HEK293 (cell line): ENCODE measurements around the gene PHKG2.

Source experiments
- CTCF ChIA-PET: fragments of 350-600 bp; formaldehyde crosslinking; extraction: SDS; loops from one replicate; lab custom pipeline; 2021; ENCODE audit warnings: antibody characterized with exemption; lab: Yijun Ruan, JAX
- POLR2A ChIA-PET: fragments of 300-600 bp; formaldehyde crosslinking; extraction: SDS; loops from one replicate; lab custom pipeline; 2020; ENCODE audit warnings: antibody characterized with exemption, inconsistent platforms; lab: Yijun Ruan, JAX
- H3K27ac ChIP-seq: fragments of 200-500 bp; sonication (Bioruptor generic); 2 replicates; pipeline ENCODE4 v1.5.1; 2014; ENCODE audit warnings: low read depth, low read length, control low read depth, inconsistent platforms; ENCODE audit errors: extremely low read depth
- H3K36me3 ChIP-seq, 2 experiments: fragments of 200-500 bp in 1 of 2; sonication (Bioruptor generic) in 1 of 2; 1 replicate in 1 of 2; 2 replicates in 1 of 2; pipeline ENCODE4 v1.5.1; 2014 to 2017; ENCODE audit warnings: inconsistent platforms in 2 of 2, low read length in 2 of 2; ENCODE audit not compliant: control insufficient read depth in 2 of 2, insufficient read depth in 1 of 2
- H3K4me1 ChIP-seq: fragments of 200-500 bp; sonication (Bioruptor generic); 2 replicates; pipeline ENCODE4 v1.5.1; 2014; ENCODE audit warnings: mild to moderate bottlenecking, low read length, inconsistent platforms; ENCODE audit not compliant: control insufficient read depth, insufficient read depth
- H3K4me3 ChIP-seq: 2 replicates; pipeline ENCODE4 v1.5.1; 2011; ENCODE audit warnings: low read depth, mild to moderate bottlenecking, control low read depth, low read length, moderate library complexity
- H3K9me3 ChIP-seq: fragments of 200-500 bp; sonication (Bioruptor generic); 2 replicates; pipeline ENCODE4 v1.5.1; 2014; ENCODE audit warnings: low read depth, low read length, inconsistent platforms; ENCODE audit not compliant: control insufficient read depth, insufficient read depth
- BCL6B ChIP-seq: fragments of 450-650 bp; formaldehyde crosslinking; IDR thresholded peaks from 2 replicates; pipeline ENCODE4 v1.5.1; 2017; ENCODE audit warnings: missing biosample characterization, missing genetic modification characterization
- EGR2 ChIP-seq: fragments of 450-650 bp; formaldehyde crosslinking; IDR thresholded peaks from 2 replicates; pipeline ENCODE4 v1.5.1; 2016; ENCODE audit warnings: low read depth, missing biosample characterization, missing genetic modification characterization
- ELK4 ChIP-seq: IDR thresholded peaks from 2 replicates; pipeline ENCODE4 v1.6.1; 2011; ENCODE audit warnings: mild to moderate bottlenecking, low read depth, low read length, borderline replicate concordance
- HOXC10 ChIP-seq: sonication (generic); formaldehyde crosslinking; IDR thresholded peaks from 2 replicates; pipeline ENCODE4 v1.8.1; 2023; ENCODE audit warnings: mild to moderate bottlenecking, missing genetic modification reagents
- KLF1 ChIP-seq: fragments of 450-650 bp; formaldehyde crosslinking; IDR thresholded peaks from 2 replicates; pipeline ENCODE4 v1.5.1; 2016; ENCODE audit warnings: missing biosample characterization, missing genetic modification characterization
- MEIS1 ChIP-seq: sonication (generic); formaldehyde crosslinking; IDR thresholded peaks from 2 replicates; pipeline ENCODE4 v1.8.1; 2022; ENCODE audit warnings: missing genetic modification reagents, mild to moderate bottlenecking, borderline replicate concordance
- PRDM1 ChIP-seq: fragments of 450-650 bp; formaldehyde crosslinking; IDR thresholded peaks from 2 replicates; pipeline ENCODE4; 2016; ENCODE audit warnings: missing biosample characterization, missing genetic modification characterization
- SP2 ChIP-seq: fragments of 450-650 bp; formaldehyde crosslinking; IDR thresholded peaks from 2 replicates; pipeline ENCODE4 v1.5.1; 2016; ENCODE audit warnings: missing biosample characterization, missing genetic modification characterization
- ZBTB6 ChIP-seq: fragments of 450-650 bp; formaldehyde crosslinking; IDR thresholded peaks from 2 replicates; pipeline ENCODE4 v1.5.1; 2017; ENCODE audit warnings: missing biosample characterization, missing genetic modification characterization
- ZNF112 ChIP-seq: fragments of 450-650 bp; formaldehyde crosslinking; IDR thresholded peaks from 2 replicates; pipeline ENCODE4 v1.5.0; 2017; ENCODE audit warnings: missing biosample characterization, missing genetic modification characterization
- ZNF133 ChIP-seq: fragments of 450-650 bp; formaldehyde crosslinking; IDR thresholded peaks from 2 replicates; pipeline ENCODE4 v1.5.1; 2016; ENCODE audit warnings: missing biosample characterization, missing genetic modification characterization
- ZNF146 ChIP-seq: fragments of 450-650 bp; formaldehyde crosslinking; IDR thresholded peaks from 2 replicates; pipeline ENCODE4 v1.5.1; 2016; ENCODE audit warnings: missing biosample characterization, missing genetic modification characterization
- ZNF16 ChIP-seq: fragments of 450-650 bp; formaldehyde crosslinking; IDR thresholded peaks from 2 replicates; pipeline ENCODE4 v1.5.1; 2016; ENCODE audit warnings: low read depth, missing biosample characterization, missing genetic modification characterization
- ZNF2 ChIP-seq: fragments of 450-650 bp; formaldehyde crosslinking; IDR thresholded peaks from 2 replicates; pipeline ENCODE4 v1.5.1; 2016; ENCODE audit warnings: missing biosample characterization, missing genetic modification characterization
- ZNF239 ChIP-seq: fragments of 450-650 bp; formaldehyde crosslinking; IDR thresholded peaks from 2 replicates; pipeline ENCODE4 v1.5.1; 2016; ENCODE audit warnings: missing biosample characterization, missing genetic modification characterization
- ZNF302 ChIP-seq: fragments of 450-650 bp; formaldehyde crosslinking; IDR thresholded peaks from 2 replicates; pipeline ENCODE4 v1.5.1; 2016; ENCODE audit warnings: missing biosample characterization, missing genetic modification characterization, low read depth
- ZNF433 ChIP-seq: fragments of 450-650 bp; formaldehyde crosslinking; IDR thresholded peaks from 2 replicates; pipeline ENCODE4 v1.5.1; 2016; ENCODE audit warnings: missing biosample characterization, missing genetic modification characterization, low read depth
- ZNF521 ChIP-seq: fragments of 450-650 bp; formaldehyde crosslinking; IDR thresholded peaks from 2 replicates; pipeline ENCODE4 v1.5.1; 2017; ENCODE audit warnings: missing biosample characterization, mild to moderate bottlenecking, missing genetic modification characterization
- ZNF529 ChIP-seq: fragments of 450-650 bp; formaldehyde crosslinking; IDR thresholded peaks from 2 replicates; pipeline ENCODE4 v1.5.1; 2017; ENCODE audit warnings: missing genetic modification characterization, missing biosample characterization; ENCODE audit not compliant: insufficient replicate concordance
- ZNF626 ChIP-seq: fragments of 450-650 bp; sonication (Bioruptor Pico); formaldehyde crosslinking; IDR thresholded peaks from 2 replicates; pipeline ENCODE4 v1.5.1; 2018; ENCODE audit warnings: missing biosample characterization, missing genetic modification characterization, inconsistent platforms
- ZNF704 ChIP-seq: fragments of 450-650 bp; formaldehyde crosslinking; IDR thresholded peaks from 2 replicates; pipeline ENCODE4 v1.5.1; 2016; ENCODE audit warnings: missing biosample characterization, missing genetic modification characterization
- ZNF791 ChIP-seq: fragments of 450-650 bp; formaldehyde crosslinking; IDR thresholded peaks from 2 replicates; pipeline ENCODE4 v1.5.1; 2016; ENCODE audit warnings: missing biosample characterization, missing genetic modification characterization
- ZNF837 ChIP-seq: fragments of 450-650 bp; formaldehyde crosslinking; IDR thresholded peaks from 2 replicates; pipeline ENCODE4 v1.5.1; 2016; ENCODE audit warnings: missing biosample characterization, missing genetic modification characterization
- ZSCAN30 ChIP-seq: fragments of 450-650 bp; IDR thresholded peaks from 2 replicates; pipeline ENCODE4 v1.5.1; 2018; ENCODE audit warnings: missing biosample characterization, mild to moderate bottlenecking, missing genetic modification characterization, moderate library complexity

Gene PHKG2

GRCh38 chr16:30703971-30704370, 44.3 kb upstream of the PHKG2 start:
- Histone ChIP-seq H3K36me3 (peaks cover 71 to 90% of the 10 kb centered on the region in 2 experiments), H3K9me3 (no peaks in the 10 kb centered on the region), H3K4me1 (no peaks in the 10 kb centered on the region; the same call in 1 of the 2 replicates), H3K4me3 (no peak overlapping the region), H3K27ac (no peak overlapping the region)
- POLR2A ChIA-PET: no interaction called here
- CTCF ChIA-PET: no interaction called here
- TF ChIP-seq ZNF112 (tag by site-specific recombination) (no peak), ZNF16 (tag by site-specific recombination) (no peak), KLF1 (tag by site-specific recombination) (no peak), ZNF239 (tag by site-specific recombination) (no peak), EGR2 (no peak), ZNF529 (tag by site-specific recombination) (no peak)
- TF ChIP-seq, all 188 proteins: peak for 0

- Histone ChIP-seq H3K36me3 (peaks cover 92 to 97% of the 10 kb centered on the region in 2 experiments), H3K27ac (no peak overlapping the region), H3K4me1 (no peaks in the 10 kb centered on the region), H3K4me3 (no peak overlapping the region), H3K9me3 (no peaks in the 10 kb centered on the region)
- ChIA-PET POLR2A (interaction anchor here (0.7 to 1.0 kb wide), 3 partner anchors 11 to 69 kb away, joined by 4 to 5 read pairs (median 4); partner anchors contain the start of gene PHKG2), CTCF (interaction anchor here (0.5 to 1.9 kb wide), 3 partner anchors 11 to 81 kb away, joined by 3 to 6 read pairs (median 4); partner anchors contain the start of gene ZNF629)
- TF ChIP-seq ELK4 (no peak), ZSCAN30 (tag by site-specific recombination) (no peak), MEIS1 (no peak), HOXC10 (no peak), PRDM1 (tag by site-specific recombination) (no peak), ZBTB6 (tag by site-specific recombination) (no peak), ZNF791 (no peak), ZNF837 (no peak), SP2 (tag by site-specific recombination) (no peak), ZNF302 (tag by site-specific recombination) (no peak), ZNF626 (tag by site-specific recombination) (no peak), ZNF521 (no peak), ZNF146 (tag by site-specific recombination) (no peak), EGR2 (no peak), BCL6B (tag by site-specific recombination) (no peak), ZNF2 (tag by site-specific recombination) (no peak), ZNF133 (tag by site-specific recombination) (no peak), ZNF704 (tag by site-specific recombination) (no peak), ZNF433 (tag by site-specific recombination) (no peak)
Measured at GRCh38 chr16:30706046-30706445, 42.2 kb upstream of the PHKG2 start.
